Cardiac muscle cell (in vitro differentiated cells and primary cell): ENCODE data around the gene GPR152. TPM values are rescaled to one million over a fixed set of nuclear protein-coding genes. Genes with fewer than 3 reads are reported as not detected.

Experiments used
- DNase-seq, 2 donors: peaks; one replicate each; pipeline versions ENCODE4 v3.0.0 to v3.0.0-alpha.2; 2010 to 2017; ENCODE audit warnings: low read depth in 1 of 2, low spot score in 1 of 2
- H3K27ac ChIP-seq: fragments of 200-600 bp; sonication (generic); 2 replicates; pipeline ENCODE4 v1.5.1; 2016
- H3K27me3 ChIP-seq: fragments of 200-600 bp; sonication (generic); 2 replicates; pipeline ENCODE4 v1.6.0; 2016; ENCODE audit warnings: control low read depth
- H3K36me3 ChIP-seq: fragments of 200-600 bp; sonication (generic); 2 replicates; pipeline ENCODE4 v1.5.1; 2016; ENCODE audit warnings: control low read depth
- H3K4me1 ChIP-seq: fragments of 200-600 bp; sonication (generic); 2 replicates; pipeline ENCODE4 v1.8.1; 2017; ENCODE audit warnings: low read depth, mild to moderate bottlenecking, mixed run types
- H3K4me3 ChIP-seq: fragments of 200-600 bp; sonication (generic); 2 replicates; pipeline ENCODE4 v1.5.1; 2016; ENCODE audit warnings: mild to moderate bottlenecking
- H3K9me3 ChIP-seq: fragments of 200-600 bp; sonication (generic); 2 replicates; pipeline ENCODE4 v1.5.1; 2017; ENCODE audit warnings: low read depth, mild to moderate bottlenecking, control low read depth
- CTCF ChIP-seq: IDR thresholded peaks from 2 replicates; pipeline ENCODE4 v1.5.1; 2012; ENCODE audit warnings: low read depth, mild to moderate bottlenecking, low read length
- polyA plus RNA-seq: library from polyadenylated mRNA; unstranded; fragments of >200 nt; fragmentation: Nextera tagmentation; extraction: Ambion mirVana; gene quantifications from 2 replicates; pipeline ENCODE4 v1.2.1, GENCODE V29; 2016
- total RNA-seq: library from RNA; depleted of rRNA; stranded (reverse); fragments of >200 nt; gene quantifications from 2 replicates; pipeline ENCODE4 v1.2.3, GENCODE V29; 2016

Gene GPR152
- total and polyA plus RNA-seq, 2 experiments from 2014 or later = not detected

- Histone ChIP-seq H3K4me1 (no peaks in the 10 kb centered on the region), H3K27me3 (no peaks in the 10 kb centered on the region), H3K9me3 (no peaks in the 10 kb centered on the region), H3K27ac (peak within 1 kb of the TSS; percentile 39), H3K4me3 (no peak within 1 kb of the TSS), H3K36me3 (peaks cover 13% of the 10 kb centered on the region)
- DNase-seq = peak in 1 of 2 donors; percentile 23
- TF ChIP-seq CTCF = no peak
These were observed 15.3 kb downstream of the GPR152 start, which contains the start of gene PTPRCAP for GRCh38 chr11:67437082-67437808. Gene PTPRCAP, minus strand, starts transcription at chr11:67437682. Its CDS starts 63 bp downstream, at chr11:67437619.

- DNase-seq = peak in 1 of 2 donors; percentile 22
- Histone ChIP-seq H3K27ac (peak overlapping the region; percentile 55), H3K4me3 (no peak overlapping the region), H3K36me3 (peaks cover 17% of the 10 kb centered on the region), H3K4me1 (no peaks in the 10 kb centered on the region), H3K9me3 (no peaks in the 10 kb centered on the region), H3K27me3 (no peaks in the 10 kb centered on the region)
- no peak for TF ChIP-seq CTCF
These were observed 16.0 kb downstream of the GPR152 start for GRCh38 chr11:67436459-67437081.

- H3K9me3 ChIP-seq = no peaks in the 10 kb centered on the region
- H3K36me3 ChIP-seq = peaks cover 22% of the 10 kb centered on the region
- no peak overlapping the region for H3K4me3 ChIP-seq
- H3K4me1 ChIP-seq = no peaks in the 10 kb centered on the region
- H3K27me3 ChIP-seq = no peaks in the 10 kb centered on the region
- peak overlapping the region; percentile 55 for H3K27ac ChIP-seq
- no peak for DNase-seq
- no peak for TF ChIP-seq CTCF
These were observed 16.6 kb downstream of the GPR152 start for GRCh38 chr11:67435727-67436458.

GRCh38 chr11:67435031-67435726 is 17.4 kb downstream of the GPR152 start:
- Histone ChIP-seq H3K9me3 (no peaks in the 10 kb centered on the region), H3K36me3 (peaks cover 22% of the 10 kb centered on the region), H3K27ac (peak overlapping the region; percentile 55), H3K4me3 (no peak overlapping the region), H3K27me3 (no peaks in the 10 kb centered on the region), H3K4me1 (no peaks in the 10 kb centered on the region)
- no peak for DNase-seq
- TF ChIP-seq CTCF = no peak

GRCh38 chr11:67434395-67434881 is 18.1 kb downstream of the GPR152 start:
- Histone ChIP-seq H3K9me3 (no peaks in the 10 kb centered on the region), H3K4me1 (no peaks in the 10 kb centered on the region), H3K27me3 (no peaks in the 10 kb centered on the region), H3K27ac (no peak overlapping the region), H3K36me3 (peaks cover 22% of the 10 kb centered on the region), H3K4me3 (no peak overlapping the region)
- TF ChIP-seq CTCF = no peak
- DNase-seq = no peak
